ENCODE measurements around the gene SOX13.

SOX13 gene

DNA sequence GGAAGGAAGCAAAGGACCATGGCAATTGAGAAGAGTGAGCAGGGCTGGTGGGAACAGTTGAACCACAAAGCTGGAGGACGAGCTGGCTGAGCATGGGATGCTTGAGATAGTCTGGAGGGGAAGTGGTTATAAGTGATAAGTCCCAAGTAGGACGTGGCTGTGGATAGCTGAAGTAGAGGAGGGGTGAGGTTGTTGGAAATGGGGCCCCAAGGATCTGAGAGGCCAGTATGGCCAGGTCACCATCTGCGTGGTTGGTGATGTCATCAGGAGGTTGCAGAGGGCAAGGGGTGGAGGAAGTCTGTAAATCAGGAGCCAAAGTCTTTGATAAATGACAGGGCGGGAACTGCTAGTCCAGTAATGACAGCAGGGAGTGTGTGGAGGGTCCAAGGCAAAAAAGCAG lies 104.2 kb downstream of the SOX13 start:
- DNase-seq (ENCODE audit: low read depth) = no peak
- TF ChIP-seq, protein P1, sequence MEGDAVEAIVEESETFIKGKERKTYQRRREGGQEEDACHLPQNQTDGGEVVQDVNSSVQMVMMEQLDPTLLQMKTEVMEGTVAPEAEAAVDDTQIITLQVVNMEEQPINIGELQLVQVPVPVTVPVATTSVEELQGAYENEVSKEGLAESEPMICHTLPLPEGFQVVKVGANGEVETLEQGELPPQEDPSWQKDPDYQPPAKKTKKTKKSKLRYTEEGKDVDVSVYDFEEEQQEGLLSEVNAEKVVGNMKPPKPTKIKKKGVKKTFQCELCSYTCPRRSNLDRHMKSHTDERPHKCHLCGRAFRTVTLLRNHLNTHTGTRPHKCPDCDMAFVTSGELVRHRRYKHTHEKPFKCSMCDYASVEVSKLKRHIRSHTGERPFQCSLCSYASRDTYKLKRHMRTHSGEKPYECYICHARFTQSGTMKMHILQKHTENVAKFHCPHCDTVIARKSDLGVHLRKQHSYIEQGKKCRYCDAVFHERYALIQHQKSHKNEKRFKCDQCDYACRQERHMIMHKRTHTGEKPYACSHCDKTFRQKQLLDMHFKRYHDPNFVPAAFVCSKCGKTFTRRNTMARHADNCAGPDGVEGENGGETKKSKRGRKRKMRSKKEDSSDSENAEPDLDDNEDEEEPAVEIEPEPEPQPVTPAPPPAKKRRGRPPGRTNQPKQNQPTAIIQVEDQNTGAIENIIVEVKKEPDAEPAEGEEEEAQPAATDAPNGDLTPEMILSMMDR (conservative IDR thresholded peaks at IDR 0.05; ENCODE audit: low read length) = no peak

More for the DNA sequence above, 104.2 kb downstream of the SOX13 start:
- no peak overlapping the region for H3K4me3 ChIP-seq (ENCODE audit: low read length)

All from AG10803 (cell line).